Chondrocyte (in vitro differentiated cells): Measurements from ENCODE around the gene PITX3. TPM values are rescaled to one million over a fixed set of nuclear protein-coding genes. Genes with fewer than 3 reads are reported as not detected.
"Not testable (repeated sequence)": the region's sequence is repeated elsewhere in the genome, so short reads cannot be mapped to it uniquely, and the experiment has no call there.

Source experiments
- DNase-seq: peaks from one replicate; pipeline ENCODE4 v3.0.0; 2021; ENCODE audit warnings: mixed read lengths, low spot score
- H3K27ac Mint-ChIP-seq: one replicate; pipeline ENCODE4 v1.8.0; 2021; ENCODE audit warnings: mild to moderate bottlenecking, moderate library complexity, mixed read lengths; ENCODE audit not compliant: unreplicated experiment
- H3K27me3 Mint-ChIP-seq: 2 replicates; pipeline ENCODE4 v1.8.0; 2021; ENCODE audit warnings: low read depth, mixed read lengths
- H3K36me3 Mint-ChIP-seq: 2 replicates; pipeline ENCODE4 v1.8.0; 2021; ENCODE audit warnings: low read depth, mixed read lengths
- H3K4me1 Mint-ChIP-seq: 2 replicates; pipeline ENCODE4 v1.8.0; 2021; ENCODE audit warnings: low read depth, mild to moderate bottlenecking, mixed read lengths
- H3K4me3 Mint-ChIP-seq: one replicate; pipeline ENCODE4 v1.8.0; 2021; ENCODE audit warnings: mild to moderate bottlenecking, moderate library complexity, mixed read lengths; ENCODE audit not compliant: unreplicated experiment
- H3K9me3 Mint-ChIP-seq: 2 replicates; pipeline ENCODE4 v1.8.0; 2021; ENCODE audit warnings: low read depth, mixed read lengths
- total RNA-seq: library from RNA; stranded (reverse); gene quantifications from 3 replicates; pipeline ENCODE4 v1.2.1, GENCODE V29; 2021
- TF ChIP-seq, protein P1 (sequence below): fragments of 200-600 bp; sonication (generic); IDR thresholded peaks from 2 replicates; pipeline ENCODE4 v1.5.0; 2021; ENCODE audit warnings: antibody characterized with exemption, mild to moderate bottlenecking, moderate library complexity

Gene PITX3
- total RNA-seq, 1 donor from 2014 or later: not detected

DNA sequence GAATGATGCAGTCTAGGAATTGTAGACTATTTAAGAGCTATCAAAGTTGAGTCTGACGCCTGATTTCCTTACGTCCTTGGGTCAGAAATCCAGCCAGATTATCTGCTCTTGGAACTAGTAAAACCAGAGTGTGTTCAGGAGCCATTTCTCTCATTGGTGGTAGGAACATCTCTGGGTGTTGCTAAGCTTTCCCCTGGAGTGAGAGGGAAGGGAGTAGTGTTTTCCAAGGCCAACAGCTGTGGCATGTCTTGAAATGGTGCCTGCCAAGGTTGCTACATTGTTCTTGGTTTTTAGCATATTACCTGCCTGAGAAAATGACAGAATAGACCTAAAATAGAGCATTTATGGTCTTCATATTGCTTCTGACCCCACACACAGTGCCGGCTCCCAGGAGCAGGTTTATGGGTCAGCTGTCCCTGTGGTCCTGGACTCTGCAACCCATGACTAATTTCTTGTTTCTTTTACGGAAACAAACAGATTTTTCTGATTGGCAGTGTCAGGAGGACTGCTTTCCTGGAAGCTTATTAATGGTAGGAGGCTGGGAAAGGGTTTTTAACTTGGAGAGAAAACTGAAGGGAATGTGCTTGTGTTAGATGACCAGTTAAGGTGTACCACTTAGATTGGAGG lies 21.5 kb upstream of the PITX3 start:
- DNase-seq: no peak
- Mint-ChIP-seq H3K27ac (peak overlapping the region; percentile 45), H3K36me3 (peaks cover 16% of the 10 kb centered on the region), H3K4me1 (peaks cover 52% of the 10 kb centered on the region), H3K9me3 (no peaks in the 10 kb centered on the region), H3K27me3 (no peaks in the 10 kb centered on the region), H3K4me3 (no peak overlapping the region)
- TF ChIP-seq, protein P1, sequence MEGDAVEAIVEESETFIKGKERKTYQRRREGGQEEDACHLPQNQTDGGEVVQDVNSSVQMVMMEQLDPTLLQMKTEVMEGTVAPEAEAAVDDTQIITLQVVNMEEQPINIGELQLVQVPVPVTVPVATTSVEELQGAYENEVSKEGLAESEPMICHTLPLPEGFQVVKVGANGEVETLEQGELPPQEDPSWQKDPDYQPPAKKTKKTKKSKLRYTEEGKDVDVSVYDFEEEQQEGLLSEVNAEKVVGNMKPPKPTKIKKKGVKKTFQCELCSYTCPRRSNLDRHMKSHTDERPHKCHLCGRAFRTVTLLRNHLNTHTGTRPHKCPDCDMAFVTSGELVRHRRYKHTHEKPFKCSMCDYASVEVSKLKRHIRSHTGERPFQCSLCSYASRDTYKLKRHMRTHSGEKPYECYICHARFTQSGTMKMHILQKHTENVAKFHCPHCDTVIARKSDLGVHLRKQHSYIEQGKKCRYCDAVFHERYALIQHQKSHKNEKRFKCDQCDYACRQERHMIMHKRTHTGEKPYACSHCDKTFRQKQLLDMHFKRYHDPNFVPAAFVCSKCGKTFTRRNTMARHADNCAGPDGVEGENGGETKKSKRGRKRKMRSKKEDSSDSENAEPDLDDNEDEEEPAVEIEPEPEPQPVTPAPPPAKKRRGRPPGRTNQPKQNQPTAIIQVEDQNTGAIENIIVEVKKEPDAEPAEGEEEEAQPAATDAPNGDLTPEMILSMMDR: no peak

DNA sequence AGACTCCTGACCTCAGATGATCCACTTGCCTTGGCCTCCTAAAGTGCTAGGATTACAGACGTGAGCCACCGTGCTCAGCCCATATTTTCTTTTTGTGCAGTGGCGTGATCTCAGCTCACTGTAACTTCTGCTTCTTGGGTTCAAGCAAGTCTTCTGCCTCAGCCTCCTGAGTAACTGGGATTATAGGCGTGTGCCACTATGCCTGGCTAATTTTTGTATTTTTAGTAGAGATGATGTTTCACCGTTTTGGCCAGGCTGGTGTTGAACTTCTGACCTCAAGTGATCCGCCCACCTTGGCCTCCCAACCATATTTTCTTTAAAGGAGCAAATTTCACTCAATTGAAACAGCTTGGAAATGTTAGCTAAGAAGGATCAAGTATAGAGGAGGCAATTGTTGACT lies 20.5 kb upstream of the PITX3 start:
- H3K27ac Mint-ChIP-seq: peak overlapping the region; percentile 1
- TF ChIP-seq, protein P1: no peak
- H3K36me3 Mint-ChIP-seq: peaks cover 16% of the 10 kb centered on the region
- no peaks in the 10 kb centered on the region for H3K9me3 Mint-ChIP-seq
- H3K4me3 Mint-ChIP-seq: no peak overlapping the region
- H3K27me3 Mint-ChIP-seq: no peaks in the 10 kb centered on the region
- peaks cover 41% of the 10 kb centered on the region for H3K4me1 Mint-ChIP-seq
- no peak for DNase-seq

DNA sequence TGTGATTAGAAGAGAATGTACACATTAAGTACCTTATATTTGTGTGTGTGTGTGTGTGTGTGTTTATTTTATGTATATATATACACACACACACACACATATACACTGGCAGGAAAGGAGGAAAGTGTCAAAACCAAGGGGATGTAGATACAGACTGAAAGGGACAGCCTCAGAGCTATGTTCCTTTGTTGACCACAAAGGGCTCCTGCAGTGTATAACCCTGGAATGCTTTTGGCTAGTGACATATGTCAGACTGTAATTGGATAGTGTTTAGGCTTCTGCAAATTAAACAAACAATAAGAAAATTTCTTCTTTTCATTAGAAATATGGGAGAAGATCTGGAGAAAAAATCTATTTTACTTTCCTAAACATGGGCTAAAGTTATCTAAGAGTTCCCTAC lies 19.9 kb upstream of the PITX3 start:
- H3K27me3 Mint-ChIP-seq: no peaks in the 10 kb centered on the region
- H3K27ac Mint-ChIP-seq: no peak overlapping the region
- no peak overlapping the region for H3K4me3 Mint-ChIP-seq
- no peak for DNase-seq
- H3K36me3 Mint-ChIP-seq: peaks cover 16% of the 10 kb centered on the region
- H3K9me3 Mint-ChIP-seq: no peaks in the 10 kb centered on the region
- TF ChIP-seq, protein P1: no peak
- peaks cover 35% of the 10 kb centered on the region for H3K4me1 Mint-ChIP-seq

DNA sequence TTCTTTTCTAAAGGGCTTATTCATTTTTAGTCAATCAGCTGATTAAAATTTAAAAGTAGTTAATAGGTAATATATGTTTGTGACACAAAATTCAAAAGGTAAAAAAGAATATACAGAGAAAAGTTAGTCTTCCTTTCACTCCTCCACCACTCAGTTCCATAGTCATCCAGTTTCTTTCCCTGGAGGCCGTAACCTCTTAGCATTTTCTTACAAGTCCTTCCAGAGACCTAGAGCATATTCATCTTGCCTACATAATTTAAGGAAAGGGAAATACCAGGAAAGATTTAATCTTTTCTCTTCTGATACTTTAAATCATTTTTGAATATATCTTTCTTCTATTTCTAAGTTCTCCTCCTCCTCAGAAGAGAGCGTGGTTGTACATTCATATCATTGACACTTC lies 14.1 kb upstream of the PITX3 start:
- H3K36me3 Mint-ChIP-seq: peaks cover 3% of the 10 kb centered on the region
- H3K27ac Mint-ChIP-seq: no peak overlapping the region
- no peak overlapping the region for H3K4me3 Mint-ChIP-seq

DNA sequence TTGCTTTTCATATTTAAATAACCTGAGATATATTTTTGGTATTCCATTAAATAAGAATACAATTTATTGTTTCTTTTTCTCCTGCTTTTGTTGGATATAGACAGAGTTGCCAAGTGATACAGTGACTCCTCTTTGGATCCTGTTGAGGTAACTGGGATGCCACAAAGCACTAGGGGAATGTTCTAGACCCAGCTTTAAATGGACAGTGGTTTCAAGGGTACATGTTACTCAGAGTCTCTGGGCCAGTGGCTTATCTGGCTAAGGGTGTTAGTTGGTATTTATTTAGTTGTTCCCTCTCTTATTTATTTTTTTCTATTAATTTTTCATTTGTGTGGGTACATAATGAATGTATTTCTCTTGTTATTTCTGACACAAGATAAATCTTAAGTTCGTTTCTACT lies 13.1 kb upstream of the PITX3 start:
- H3K27ac Mint-ChIP-seq: no peak overlapping the region
- peaks cover 10% of the 10 kb centered on the region for H3K4me1 Mint-ChIP-seq
- no peak overlapping the region for H3K4me3 Mint-ChIP-seq
- no peaks in the 10 kb centered on the region for H3K9me3 Mint-ChIP-seq
- no peaks in the 10 kb centered on the region for H3K36me3 Mint-ChIP-seq
- DNase-seq: no peak
- TF ChIP-seq, protein P1: no peak
- H3K27me3 Mint-ChIP-seq: no peaks in the 10 kb centered on the region

More for the DNA sequence above, 14.1 kb upstream of the PITX3 start:
- Mint-ChIP-seq H3K9me3 (no peaks in the 10 kb centered on the region), H3K4me1 (peaks cover 10% of the 10 kb centered on the region), H3K27me3 (no peaks in the 10 kb centered on the region)
- DNase-seq: no peak
- TF ChIP-seq, protein P1: no peak

DNA sequence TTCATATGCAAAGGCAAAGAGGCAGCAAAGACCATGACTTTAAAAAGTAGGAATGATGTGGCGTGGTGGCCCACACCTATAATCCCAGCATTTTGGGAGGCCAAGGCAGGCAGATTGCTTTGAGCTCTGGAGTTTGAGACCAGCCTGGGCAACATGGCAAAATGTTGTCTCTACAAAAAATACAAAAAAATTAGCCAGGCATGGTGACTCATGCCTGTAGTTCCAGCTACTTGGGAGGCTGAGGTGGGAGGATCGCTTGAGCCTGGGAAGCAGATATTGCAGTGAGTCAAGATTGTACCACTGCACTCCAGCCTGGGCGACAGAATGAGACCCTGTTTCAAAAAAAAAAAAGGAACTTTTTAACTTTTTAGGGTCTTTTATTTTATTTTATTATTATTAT lies 11.2 kb upstream of the PITX3 start:
- DNase-seq, H3K9me3 Mint-ChIP-seq, H3K36me3 Mint-ChIP-seq, H3K27me3 Mint-ChIP-seq, H3K4me3 Mint-ChIP-seq: not testable (repeated sequence)
- Mint-ChIP-seq H3K27ac (peak overlapping the region; percentile 61), H3K4me1 (peaks cover 27% of the 10 kb centered on the region)
